Effector CD8-positive, alpha-beta T cell (primary cell): ENCODE results near the gene LURAP1L.

Experiments used
- DNase-seq: peaks from one replicate; lab custom pipeline; 2025; lab: John Stamatoyannopoulos, UW
- total RNA-seq, 4 experiments: gene quantifications; one replicate each; lab custom pipeline; 2026; lab: John Stamatoyannopoulos, UW

Gene LURAP1L
- 0 reads per million in 4 experiments for total RNA-seq

GRCh38 chr9:12774861-12775678 lies at the start of gene LURAP1L:
Gene LURAP1L (plus strand): TSS chr9:12775020. CDS start chr9:12775716, 696 bp downstream.
- no peak for DNase-seq

- no peak for DNase-seq
These were observed 48.0 kb upstream of the LURAP1L start for GRCh38 chr9:12726795-12727194.

- no peak for DNase-seq
These were observed 44.6 kb upstream of the LURAP1L start for GRCh38 chr9:12730198-12730597.

GRCh38 chr9:12730927-12731326 lies 43.9 kb upstream of the LURAP1L start:
- no peak for DNase-seq

- no peak for DNase-seq
These were observed 41.8 kb upstream of the LURAP1L start for GRCh38 chr9:12732971-12733370.

GRCh38 chr9:12735665-12736064 lies 39.2 kb upstream of the LURAP1L start:
- no peak for DNase-seq

GRCh38 chr9:12737871-12738270 lies 36.9 kb upstream of the LURAP1L start:
- DNase-seq: no peak

DNA sequence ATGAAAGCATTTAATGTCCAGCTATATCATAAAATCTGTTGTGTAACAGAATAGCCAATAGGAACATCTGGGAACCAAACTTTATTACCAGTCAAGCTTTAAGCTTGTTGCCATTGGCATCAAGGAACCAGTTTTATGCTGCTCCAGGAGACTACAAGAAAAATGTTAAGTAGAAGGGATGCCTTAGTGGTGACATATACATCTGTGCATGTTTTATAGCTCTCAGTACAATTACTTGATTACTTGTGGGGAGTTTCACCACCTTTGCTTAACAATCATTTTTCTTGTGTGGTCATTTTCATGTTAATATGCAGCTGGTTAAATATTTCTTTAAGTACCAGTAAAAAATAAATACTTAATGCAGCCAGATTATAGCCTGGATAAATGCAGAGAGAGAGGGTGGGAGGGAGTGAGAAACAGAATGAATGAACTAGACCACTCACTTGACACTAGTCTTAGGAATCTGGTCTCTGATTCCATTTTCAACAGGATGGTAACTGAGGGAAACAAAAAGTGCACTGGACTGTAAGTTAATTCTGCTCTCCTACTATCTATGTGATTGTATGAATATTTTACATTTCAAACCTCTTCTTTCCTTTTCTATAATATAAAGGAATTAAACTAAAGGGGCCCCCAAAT lies 35.7 kb upstream of the LURAP1L start:
- no peak for DNase-seq

GRCh38 chr9:12740845-12741244 lies 34.0 kb upstream of the LURAP1L start:
- DNase-seq: no peak

DNA sequence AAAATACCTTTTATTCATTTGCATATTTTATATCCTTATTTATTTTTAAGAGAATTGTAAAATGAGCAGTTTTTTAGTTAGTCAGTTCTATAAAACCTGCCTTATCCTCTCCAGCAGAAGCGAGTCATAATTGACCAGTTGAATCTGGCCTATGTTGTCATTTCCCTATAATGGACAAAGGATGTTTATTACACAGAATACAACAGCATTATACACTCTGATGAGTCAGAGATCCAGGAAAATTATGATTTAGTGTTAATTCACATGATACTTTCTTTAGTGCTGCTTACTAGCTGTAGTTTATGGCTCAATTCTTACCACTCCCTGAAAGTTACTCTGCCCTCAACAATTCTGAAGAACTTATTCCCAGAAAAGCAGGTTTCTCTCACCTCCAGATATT lies 26.8 kb upstream of the LURAP1L start:
- DNase-seq: no peak

DNA sequence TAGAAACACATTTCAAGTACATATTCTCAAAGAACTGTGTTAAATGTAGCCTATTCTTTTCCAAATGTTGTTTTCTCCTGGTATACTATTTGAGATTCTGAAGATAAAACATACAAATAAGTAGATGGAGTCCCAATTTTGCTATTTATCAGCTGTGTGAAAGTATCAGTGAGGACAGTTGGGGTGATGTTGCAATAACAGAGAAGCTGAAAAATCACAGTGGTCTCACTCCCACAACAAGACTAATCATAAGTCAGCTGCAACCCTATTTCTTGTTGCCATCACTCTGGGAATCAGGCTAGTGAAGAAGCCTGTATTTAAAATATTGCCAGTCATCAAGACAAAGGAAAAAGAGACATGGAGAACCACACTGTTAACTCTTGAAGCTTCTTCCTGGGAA lies 25.9 kb upstream of the LURAP1L start:
- no peak for DNase-seq

DNA sequence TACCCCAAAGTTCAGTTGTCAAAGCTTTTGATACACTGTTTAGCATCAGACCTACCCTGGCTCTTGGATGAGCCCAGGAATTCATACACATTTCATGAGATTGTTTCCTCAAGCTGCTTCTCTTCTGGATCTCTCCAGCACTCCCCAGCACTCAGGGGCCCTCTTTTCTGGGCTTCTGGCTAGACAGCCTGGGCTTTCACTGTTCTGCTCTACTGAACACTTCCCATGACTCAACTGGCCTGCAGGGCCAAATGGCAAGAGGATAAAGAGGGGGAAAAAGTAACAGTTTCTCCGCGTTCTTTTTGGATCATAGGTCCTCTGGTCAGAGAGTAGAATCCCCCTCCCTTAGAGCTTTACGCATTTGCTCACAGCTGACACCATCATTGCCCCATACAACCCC lies 20.9 kb upstream of the LURAP1L start:
- no peak for DNase-seq

GRCh38 chr9:12759761-12760160 lies 15.1 kb upstream of the LURAP1L start:
- no peak for DNase-seq

DNA sequence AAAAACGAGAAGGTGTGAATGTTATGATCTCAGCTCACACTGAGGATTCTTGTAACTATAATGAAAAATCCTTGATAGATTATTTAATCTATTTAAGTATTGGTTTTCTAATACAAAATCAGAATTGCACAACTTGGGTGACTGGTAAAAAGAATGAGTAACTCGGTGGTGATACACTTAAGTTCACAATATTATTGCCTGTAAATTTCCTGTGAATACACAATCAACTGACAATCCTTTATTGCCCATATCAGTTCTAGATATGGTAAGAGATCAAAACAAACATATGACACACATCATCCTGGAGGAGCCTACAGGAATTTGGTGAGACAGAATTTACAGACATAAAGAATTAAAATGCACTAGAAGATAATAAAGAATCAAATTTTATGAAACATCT lies 14.1 kb upstream of the LURAP1L start:
- no peak for DNase-seq

DNA sequence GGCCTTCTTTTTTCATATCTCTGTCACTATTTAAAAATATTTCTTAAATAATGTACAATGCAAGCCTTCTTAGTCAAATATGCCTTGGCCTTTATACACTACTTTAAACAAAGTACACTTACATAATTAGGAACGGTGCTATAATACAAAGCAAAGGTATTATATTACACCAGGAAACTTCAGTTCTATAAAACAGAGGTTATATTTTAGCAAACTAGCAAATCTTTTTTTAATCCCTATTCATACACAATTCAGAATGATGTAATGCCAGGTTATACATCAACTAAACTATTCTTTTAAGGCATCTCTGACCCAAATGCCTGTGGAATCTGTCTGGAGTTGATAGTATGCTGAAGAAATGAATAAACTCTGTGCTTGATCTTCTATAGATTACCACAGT lies 10.7 kb upstream of the LURAP1L start:
- DNase-seq: no peak

DNA sequence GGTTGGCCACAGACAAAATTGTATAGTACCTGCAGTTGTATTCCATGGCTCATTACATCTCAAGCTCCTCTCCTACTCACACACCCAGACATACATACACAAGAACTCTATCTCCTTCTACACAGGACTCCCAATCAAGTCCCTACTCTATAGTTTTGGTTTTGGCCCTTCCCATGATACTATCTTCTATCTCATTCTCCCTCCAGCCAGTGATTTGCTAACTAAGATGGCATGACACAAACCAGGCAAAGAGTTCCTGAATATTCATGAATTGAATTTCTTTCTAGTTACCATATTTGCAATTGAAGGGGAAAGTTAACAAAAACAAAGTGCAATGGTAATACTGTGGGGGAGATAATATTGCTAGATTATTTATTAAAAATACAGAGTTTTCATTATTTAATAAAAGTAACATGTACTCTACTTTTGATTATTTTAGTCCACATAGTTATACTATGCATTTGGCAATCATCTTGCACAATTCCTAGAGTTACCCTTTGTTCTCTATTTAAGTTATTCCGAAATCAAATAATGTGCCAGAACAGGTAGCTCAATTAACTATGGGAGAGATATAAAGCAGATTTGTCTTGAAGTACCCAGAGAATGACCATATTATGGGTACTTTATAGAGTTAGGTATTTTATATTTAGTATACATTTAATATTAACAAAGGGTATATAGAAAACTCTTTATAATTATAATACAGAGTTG lies 9.6 kb upstream of the LURAP1L start:
- DNase-seq: no peak

GRCh38 chr9:12766357-12766756 lies 8.5 kb upstream of the LURAP1L start:
- DNase-seq: no peak

- DNase-seq: no peak
These were observed 4.6 kb upstream of the LURAP1L start for GRCh38 chr9:12770261-12770660.

- no peak for DNase-seq
These were observed 2.9 kb upstream of the LURAP1L start for GRCh38 chr9:12771891-12772290.

- no peak for DNase-seq
These were observed 1.3 kb upstream of the LURAP1L start for GRCh38 chr9:12773562-12773961.

- no peak for DNase-seq
These were observed 1.1 kb downstream of the LURAP1L start for GRCh38 chr9:12775679-12776512.

- DNase-seq: no peak
These were observed 1.8 kb downstream of the LURAP1L start for GRCh38 chr9:12776513-12777055.
